Measurements from ENCODE around the gene TSSK3.

GRCh38 chr1:32372149-32372756 is 9.9 kb downstream of the TSSK3 start:
- TF ChIP-seq CTCF (IDR thresholded peaks at IDR 0.05; ENCODE audit: borderline replicate concordance, extremely low read depth, low read length, poor library complexity, severe bottlenecking) (peak; percentile 61), EZH2 (IDR thresholded peaks at IDR 0.05; ENCODE audit: borderline replicate concordance, low read depth, low read length, severe bottlenecking) (no peak)
